HG03095 (cell line): ENCODE data around the gene RRP36.
"Not testable (repeated sequence)": the region's sequence is repeated elsewhere in the genome, so short reads cannot be mapped to it uniquely, and the experiment has no call there.

ENCODE experiments used
- ATAC-seq: cut with Tn5 transposase; IDR thresholded peaks from one replicate; pipeline ENCODE4 v1.9.1; 2021; ENCODE audit warnings: moderate library complexity; ENCODE audit not compliant: unreplicated experiment

The RRP36 gene

GRCh38 chr6:43021270-43022047 lies at the start of gene RRP36:
TSS of gene RRP36 (plus strand) at chr6:43021623. CDS start at chr6:43021655, 32 bp downstream.
- peak; percentile 61 for ATAC-seq

DNA sequence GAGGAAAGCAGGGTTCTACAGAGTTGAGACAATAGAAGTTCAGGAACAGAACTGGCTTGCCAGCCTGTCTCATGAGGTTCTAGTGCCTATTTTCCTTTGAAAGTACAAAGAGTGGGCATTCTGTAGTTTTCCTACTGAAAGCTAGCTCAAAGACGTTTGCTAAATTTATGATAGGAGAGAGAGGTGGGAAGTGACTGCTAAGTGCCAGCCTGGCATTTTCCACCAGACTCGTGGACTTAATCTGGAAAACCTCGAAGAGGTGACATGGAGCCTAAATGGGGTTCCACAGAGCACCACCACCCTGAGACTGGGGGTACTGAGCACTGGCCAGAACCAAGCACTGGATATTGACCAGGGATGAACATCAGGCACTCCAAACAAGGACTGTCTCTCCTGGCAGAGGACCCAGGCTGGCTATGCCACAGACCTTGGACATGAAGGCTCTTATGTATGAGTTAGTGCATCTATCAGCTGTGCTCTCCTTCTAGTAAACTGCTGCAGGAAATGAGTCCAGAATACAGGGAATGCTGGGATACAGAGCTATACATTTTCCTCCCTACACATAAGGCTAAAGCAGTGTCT lies 49.6 kb upstream of the RRP36 start:
- no peak for ATAC-seq

DNA sequence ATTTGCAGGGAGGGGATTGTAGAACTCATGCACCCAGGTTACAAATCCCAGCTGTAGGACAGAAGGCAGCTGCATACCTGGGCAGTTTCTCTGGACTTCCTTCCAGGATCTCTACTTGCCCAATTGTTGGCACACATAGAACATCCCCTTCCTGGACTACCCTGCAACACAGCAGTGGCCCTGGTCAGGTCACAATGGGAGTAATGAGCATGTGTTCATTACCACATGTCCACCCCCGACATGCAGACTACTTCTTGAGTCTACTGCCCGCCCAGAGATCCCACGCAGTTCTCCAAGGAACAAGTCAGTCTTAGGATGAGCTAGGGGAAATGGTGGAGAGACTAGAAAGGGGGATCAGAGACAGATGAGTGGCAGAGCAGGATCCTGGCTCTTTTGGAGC lies 47.5 kb upstream of the RRP36 start:
- ATAC-seq = no peak

- ATAC-seq = no peak
Measured at GRCh38 chr6:42974919-42975505, 46.4 kb upstream of the RRP36 start.

DNA sequence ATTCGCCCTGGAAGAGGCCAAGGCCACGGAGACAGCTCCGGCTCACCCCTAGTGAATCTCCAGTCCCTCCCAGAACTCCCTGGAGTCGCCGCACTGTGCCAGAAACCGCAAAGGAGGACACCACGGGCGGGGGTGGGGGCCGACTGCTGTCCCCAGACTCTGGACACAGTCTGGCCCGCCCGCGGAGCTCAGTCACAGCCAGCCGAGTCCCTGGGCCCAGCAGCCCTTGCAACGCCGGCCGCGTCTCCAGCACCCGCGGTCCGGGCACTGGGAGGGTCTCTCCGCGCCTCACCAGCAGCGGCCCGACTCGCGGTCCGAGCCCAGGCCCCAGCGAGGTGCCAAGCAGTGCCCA lies 43.0 kb upstream of the RRP36 start:
- peak; percentile 16 for ATAC-seq

GRCh38 chr6:42978839-42979522 lies 42.4 kb upstream of the RRP36 start, which contains the start of gene PEX6:
TSS of gene PEX6 (minus strand) at chr6:42979181. CDS start at chr6:42979150, 31 bp downstream.
- ATAC-seq = peak; percentile 93

DNA sequence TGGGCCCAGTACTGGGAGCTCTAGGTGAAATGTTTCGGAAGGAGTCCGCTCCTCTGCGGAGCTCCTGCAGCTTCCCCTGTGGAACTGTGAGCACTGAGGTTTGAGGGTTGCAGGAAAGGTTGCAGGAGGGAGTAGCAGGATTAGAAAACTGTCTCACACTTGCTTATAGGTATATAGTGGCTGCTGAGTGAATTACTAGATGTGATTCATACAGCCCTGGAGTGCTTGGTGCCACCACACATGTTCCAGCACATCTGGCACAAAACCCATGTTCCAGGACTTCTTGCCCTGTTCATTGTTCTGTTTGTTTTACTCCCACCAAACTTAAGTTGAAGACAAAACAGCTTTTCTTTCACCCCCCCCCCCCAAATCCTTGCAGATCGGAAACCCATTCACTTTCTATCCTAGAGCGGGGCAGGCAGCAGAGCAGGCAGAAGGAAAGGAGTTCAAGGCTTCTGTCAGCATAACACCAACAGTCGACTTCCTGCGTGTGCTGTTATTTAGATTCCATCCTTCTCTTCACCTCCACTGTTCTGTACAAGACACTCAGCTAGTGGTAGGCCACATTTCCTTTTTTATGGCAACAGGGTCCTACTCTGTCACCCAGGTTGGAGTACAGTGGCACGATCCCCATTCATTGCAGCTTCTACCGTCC lies 41.8 kb upstream of the RRP36 start:
- no peak for ATAC-seq

DNA sequence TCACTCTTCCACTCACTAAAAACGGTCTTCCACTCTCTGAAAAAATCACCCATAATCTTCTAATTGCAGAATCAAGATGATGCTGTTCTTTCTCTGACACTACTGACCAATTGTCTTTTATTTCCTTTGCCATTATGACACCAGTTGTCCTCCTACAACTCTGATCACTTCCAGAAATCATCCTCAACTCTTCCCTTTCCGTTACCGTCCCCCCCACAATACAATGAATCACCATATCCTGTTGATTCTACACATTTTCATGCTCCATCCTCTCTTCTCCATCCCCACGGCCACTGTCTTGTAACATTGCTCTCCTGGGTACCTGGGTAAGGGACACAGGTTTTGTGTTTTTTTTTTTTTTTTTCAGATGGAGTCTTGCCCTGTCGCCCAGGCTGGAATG lies 39.6 kb upstream of the RRP36 start:
- no peak for ATAC-seq

- ATAC-seq = peak; percentile 90
Measured at GRCh38 chr6:42984001-42984923, 37.2 kb upstream of the RRP36 start, which contains the start of gene PPP2R5D. TSS of gene PPP2R5D (plus strand) at chr6:42984570. CDS start at chr6:42984678, 108 bp downstream.

- ATAC-seq = no peak
Measured at GRCh38 chr6:42984924-42985475, 36.4 kb upstream of the RRP36 start.

GRCh38 chr6:42987533-42988451 lies 33.6 kb upstream of the RRP36 start:
- ATAC-seq = no peak

DNA sequence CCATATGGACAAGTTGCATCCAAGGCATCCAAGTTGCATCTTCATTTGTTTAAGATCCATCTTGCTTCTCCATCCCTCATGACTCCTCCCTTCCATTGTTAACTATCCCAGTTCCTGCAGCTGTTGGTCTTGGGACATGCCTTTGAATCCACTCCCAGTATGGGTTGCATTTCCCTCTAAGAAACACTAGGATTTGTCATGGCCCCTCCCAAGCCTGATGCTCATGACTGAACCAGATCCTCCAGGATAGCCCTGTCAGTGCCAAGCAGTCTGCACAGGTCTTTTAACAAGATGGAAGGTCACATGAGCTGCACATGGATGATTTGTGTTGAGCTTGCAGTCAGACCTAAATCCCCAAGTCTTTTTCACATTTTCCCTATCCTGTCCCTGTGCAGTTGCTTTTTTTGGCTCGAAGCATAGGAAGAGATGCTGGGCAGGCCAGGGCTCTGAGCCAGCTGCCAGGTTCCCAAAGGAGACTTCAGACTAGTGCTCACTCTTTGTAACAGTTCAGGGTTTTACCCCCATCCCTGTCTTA lies 32.9 kb upstream of the RRP36 start:
- ATAC-seq = no peak

GRCh38 chr6:42989923-42990322 lies 31.5 kb upstream of the RRP36 start:
- no peak for ATAC-seq

- ATAC-seq = no peak
Measured at GRCh38 chr6:42993445-42993844, 28.0 kb upstream of the RRP36 start.

DNA sequence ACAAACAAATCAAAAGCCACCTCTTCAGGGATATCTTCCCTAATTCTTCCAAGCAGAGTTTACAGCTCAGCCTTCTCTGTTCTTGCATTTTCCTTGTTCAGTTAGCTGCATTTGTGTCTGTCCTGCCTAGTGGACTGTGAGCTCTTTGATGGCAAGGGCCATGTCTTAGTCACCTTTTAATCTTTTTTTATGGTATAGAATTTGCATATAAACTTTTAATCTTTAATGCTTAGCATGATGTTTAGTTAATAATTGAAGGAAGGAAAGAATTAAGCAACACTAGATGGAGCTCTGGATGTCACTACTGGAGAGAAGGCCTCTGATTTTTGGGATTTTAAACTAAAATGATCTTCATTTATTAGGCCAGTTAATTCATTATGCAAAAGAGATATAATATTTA lies 24.9 kb upstream of the RRP36 start:
- no peak for ATAC-seq

GRCh38 chr6:42998205-42998604 lies 23.2 kb upstream of the RRP36 start:
- not testable (repeated sequence) for ATAC-seq

DNA sequence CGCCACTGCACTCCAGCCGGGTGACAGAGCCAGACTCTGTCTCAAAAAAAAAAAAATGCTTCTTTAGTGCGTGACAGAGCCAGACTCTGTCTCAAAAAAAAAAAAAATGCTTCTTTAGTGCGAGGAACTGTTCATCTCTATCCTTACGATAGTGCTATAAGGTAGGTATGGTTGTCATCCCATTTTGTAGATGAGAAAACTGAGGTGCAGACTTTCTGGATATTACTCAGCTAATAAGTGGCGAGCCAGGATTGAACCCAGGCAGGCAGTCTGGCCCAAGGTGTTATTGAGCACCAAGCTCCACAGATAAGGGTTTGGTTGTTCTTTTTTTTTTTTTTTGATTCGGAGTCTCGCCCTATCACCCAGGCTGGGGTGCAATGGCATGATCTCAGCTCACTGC lies 19.6 kb upstream of the RRP36 start:
- no peak for ATAC-seq

DNA sequence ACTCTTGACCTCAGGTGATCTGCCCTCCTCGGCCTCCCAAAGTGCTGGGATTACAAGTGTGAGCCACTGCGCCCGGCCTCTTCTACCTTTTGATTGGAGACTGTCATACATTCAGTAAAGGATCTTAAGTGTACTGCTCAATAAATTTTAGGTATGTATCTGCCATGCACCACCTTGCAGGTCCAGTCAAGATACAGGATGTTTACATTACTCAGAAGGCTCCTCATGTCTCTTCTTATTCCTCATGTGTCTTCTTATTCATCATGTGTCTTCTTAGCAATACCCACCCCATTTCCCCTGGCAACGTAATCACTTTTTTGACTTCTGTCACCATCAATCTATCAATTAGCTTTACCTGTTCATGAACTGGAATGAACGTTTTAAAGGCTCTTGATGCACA lies 15.6 kb upstream of the RRP36 start:
- no peak for ATAC-seq
